HepG2 (cell line): ENCODE results near the gene MYO9A. TPM values are rescaled to one million over a fixed set of nuclear protein-coding genes. Genes with fewer than 3 reads are reported as not detected.

Experiments
- CBX1 ChIP-seq: IDR thresholded peaks from one replicate; pipeline ENCODE4 v1.6.1; 2016; ENCODE audit warnings: antibody characterized with exemption, low read depth
- EED ChIP-seq: sonication (generic); formaldehyde crosslinking; IDR thresholded peaks from 2 replicates; pipeline ENCODE4 v1.5.0; 2020; ENCODE audit warnings: mild to moderate bottlenecking, missing genetic modification reagents
- PCBP1 ChIP-seq: fragments of 200-400 bp; formaldehyde crosslinking; IDR thresholded peaks from 2 replicates; pipeline ENCODE4 v1.6.1; 2017; ENCODE audit warnings: mild to moderate bottlenecking, low read depth, low read length, borderline replicate concordance
- SMARCC2 ChIP-seq: fragments of 450-650 bp; IDR thresholded peaks from 2 replicates; pipeline ENCODE4 v1.6.1; 2017; ENCODE audit warnings: antibody characterized with exemption, mild to moderate bottlenecking
- XRCC5 ChIP-seq: fragments of 200-400 bp; formaldehyde crosslinking; optimal IDR thresholded peaks from 2 replicates; pipeline ENCODE3; 2017; ENCODE audit warnings: mild to moderate bottlenecking, low read length
- YEATS4 ChIP-seq: sonication (generic); formaldehyde crosslinking; IDR thresholded peaks from 2 replicates; pipeline ENCODE4 v1.4.0; 2020; ENCODE audit warnings: missing genetic modification reagents, borderline replicate concordance
- ZFP82 ChIP-seq: sonication (generic); formaldehyde crosslinking; IDR thresholded peaks from 2 replicates; pipeline ENCODE4 v1.5.1; 2020; ENCODE audit warnings: mild to moderate bottlenecking, missing genetic modification reagents, borderline replicate concordance
- ZNF10 ChIP-seq: sonication (generic); formaldehyde crosslinking; IDR thresholded peaks from 2 replicates; pipeline ENCODE4 v1.4.0; 2020; ENCODE audit warnings: mild to moderate bottlenecking, low read depth, missing genetic modification reagents, borderline replicate concordance
- ZNF232 ChIP-seq: sonication (generic); formaldehyde crosslinking; IDR thresholded peaks from 2 replicates; pipeline ENCODE4 v1.4.0; 2020; ENCODE audit warnings: missing genetic modification reagents, borderline replicate concordance
- ZNF274 ChIP-seq: sonication (generic); formaldehyde crosslinking; IDR thresholded peaks from 2 replicates; pipeline ENCODE4 v1.5.1; 2020; ENCODE audit warnings: mild to moderate bottlenecking, missing genetic modification reagents
- ZNF460 ChIP-seq: sonication (generic); formaldehyde crosslinking; IDR thresholded peaks from 2 replicates; pipeline ENCODE4 v1.5.1; 2020; ENCODE audit warnings: missing genetic modification reagents, mild to moderate bottlenecking, borderline replicate concordance
- ZNF724P ChIP-seq: sonication (generic); formaldehyde crosslinking; IDR thresholded peaks from 2 replicates; pipeline ENCODE4 v1.8.0; 2022; ENCODE audit warnings: missing genetic modification reagents, borderline replicate concordance
- polyA plus RNA-seq, 8 experiments: library from polyadenylated mRNA; depleted of rRNA in 3 of 8; stranded (reverse) in 7 of 8; unstranded in 1 of 8; fragments of >200 nt; fragmentation: Illumina TruSeq in 4 of 8; extraction: Trizol in 4 of 8; gene quantifications; 2 replicates each; pipeline versions ENCODE4 v1.2.1 to v1.2.3, GENCODE V29; 2011 to 2016; ENCODE audit warnings: low read depth in 4 of 8, missing spikeins in 1 of 8, mixed read lengths in 1 of 8; ENCODE audit not compliant: insufficient read depth in 1 of 8
- total RNA-seq, 5 experiments: library from RNA; depleted of rRNA; stranded (reverse); fragments of >200 nt; fragmentation: Illumina TruSeq; extraction: Trizol; gene quantifications; 2 replicates each; pipeline ENCODE4 v1.2.3, GENCODE V29; 2016; ENCODE audit warnings: low read depth in 1 of 5
- TF ChIP-seq, protein P1 (sequence below): sonication (generic); formaldehyde crosslinking; IDR thresholded peaks from 2 replicates; pipeline ENCODE4 v1.4.0; 2020; ENCODE audit warnings: missing genetic modification reagents, borderline replicate concordance
- TF ChIP-seq, protein P2 (sequence below): fragments of 450-650 bp; IDR thresholded peaks from 2 replicates; pipeline ENCODE4 v1.6.1; 2017; ENCODE audit warnings: mild to moderate bottlenecking
- TF ChIP-seq, protein P3 (sequence below): IDR thresholded peaks from 2 replicates; pipeline ENCODE4 v1.6.1; 2016; ENCODE audit warnings: missing compliant biosample characterization, missing genetic modification reagents, borderline replicate concordance
- TF ChIP-seq, protein P4 (sequence below): sonication (generic); formaldehyde crosslinking; IDR thresholded peaks from 2 replicates; pipeline ENCODE4 v1.4.0; 2020; ENCODE audit warnings: missing genetic modification reagents
- TF ChIP-seq, protein P5 (sequence below): sonication (generic); formaldehyde crosslinking; IDR thresholded peaks from 2 replicates; pipeline ENCODE4 v1.4.0; 2020; ENCODE audit warnings: mild to moderate bottlenecking, missing genetic modification reagents

MYO9A gene
- total and polyA plus RNA-seq, 2 of the 13 experiments (the other 11 are each of a cell fraction or from before 2014, with no cell fraction given) = 4.8 to 15.3 TPM

DNA sequence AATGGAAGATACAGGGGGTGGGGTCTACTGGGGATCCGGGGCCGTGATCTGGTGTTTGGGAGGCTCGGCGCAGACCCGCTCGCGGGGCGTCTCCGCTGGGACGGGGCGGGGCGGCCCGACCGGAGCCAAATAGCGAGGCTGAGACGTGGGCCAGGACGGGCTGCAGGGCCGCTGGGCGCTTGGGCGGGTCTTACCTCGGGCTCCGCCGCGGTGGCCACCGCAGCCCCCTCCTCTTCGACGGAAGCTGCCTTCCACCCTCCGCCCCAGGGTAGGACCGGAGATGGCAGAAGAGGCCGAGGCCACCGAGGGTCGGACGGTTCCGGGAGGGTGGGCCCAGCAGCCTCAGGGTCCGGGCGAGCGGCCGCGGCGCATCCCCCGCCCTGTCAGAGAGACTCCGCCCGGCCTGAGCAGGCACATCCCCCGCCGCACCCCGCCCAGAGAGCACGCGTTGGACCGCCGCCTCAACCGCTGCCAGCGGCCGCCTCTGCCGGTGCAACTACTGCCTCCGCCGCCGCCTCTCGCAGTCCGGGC is 399 bp downstream of the MYO9A start (continued):
- TF ChIP-seq, protein P1, sequence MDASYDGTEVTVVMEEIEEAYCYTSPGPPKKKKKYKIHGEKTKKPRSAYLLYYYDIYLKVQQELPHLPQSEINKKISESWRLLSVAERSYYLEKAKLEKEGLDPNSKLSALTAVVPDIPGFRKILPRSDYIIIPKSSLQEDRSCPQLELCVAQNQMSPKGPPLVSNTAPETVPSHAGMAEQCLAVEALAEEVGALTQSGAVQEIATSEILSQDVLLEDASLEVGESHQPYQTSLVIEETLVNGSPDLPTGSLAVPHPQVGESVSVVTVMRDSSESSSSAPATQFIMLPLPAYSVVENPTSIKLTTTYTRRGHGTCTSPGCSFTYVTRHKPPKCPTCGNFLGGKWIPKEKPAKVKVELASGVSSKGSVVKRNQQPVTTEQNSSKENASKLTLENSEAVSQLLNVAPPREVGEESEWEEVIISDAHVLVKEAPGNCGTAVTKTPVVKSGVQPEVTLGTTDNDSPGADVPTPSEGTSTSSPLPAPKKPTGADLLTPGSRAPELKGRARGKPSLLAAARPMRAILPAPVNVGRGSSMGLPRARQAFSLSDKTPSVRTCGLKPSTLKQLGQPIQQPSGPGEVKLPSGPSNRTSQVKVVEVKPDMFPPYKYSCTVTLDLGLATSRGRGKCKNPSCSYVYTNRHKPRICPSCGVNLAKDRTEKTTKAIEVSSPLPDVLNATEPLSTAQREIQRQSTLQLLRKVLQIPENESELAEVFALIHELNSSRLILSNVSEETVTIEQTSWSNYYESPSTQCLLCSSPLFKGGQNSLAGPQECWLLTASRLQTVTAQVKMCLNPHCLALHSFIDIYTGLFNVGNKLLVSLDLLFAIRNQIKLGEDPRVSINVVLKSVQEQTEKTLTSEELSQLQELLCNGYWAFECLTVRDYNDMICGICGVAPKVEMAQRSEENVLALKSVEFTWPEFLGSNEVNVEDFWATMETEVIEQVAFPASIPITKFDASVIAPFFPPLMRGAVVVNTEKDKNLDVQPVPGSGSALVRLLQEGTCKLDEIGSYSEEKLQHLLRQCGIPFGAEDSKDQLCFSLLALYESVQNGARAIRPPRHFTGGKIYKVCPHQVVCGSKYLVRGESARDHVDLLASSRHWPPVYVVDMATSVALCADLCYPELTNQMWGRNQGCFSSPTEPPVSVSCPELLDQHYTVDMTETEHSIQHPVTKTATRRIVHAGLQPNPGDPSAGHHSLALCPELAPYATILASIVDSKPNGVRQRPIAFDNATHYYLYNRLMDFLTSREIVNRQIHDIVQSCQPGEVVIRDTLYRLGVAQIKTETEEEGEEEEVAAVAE (CRISPR knock-in tag) = no peak
- no peak for TF ChIP-seq XRCC5
- no peak; the same call in 1 of the 2 replicates for TF ChIP-seq ZNF274 (CRISPR knock-in tag)
- peak; percentile 70; the same call in 1 of the 2 replicates for TF ChIP-seq EED
- no peak for TF ChIP-seq PCBP1
- TF ChIP-seq SMARCC2 = no peak
- no peak for TF ChIP-seq ZFP82 (CRISPR knock-in tag)
- TF ChIP-seq ZNF10 (CRISPR knock-in tag) = no peak
- TF ChIP-seq ZNF460 (CRISPR knock-in tag) = no peak
- no peak for TF ChIP-seq CBX1
- TF ChIP-seq YEATS4 (CRISPR knock-in tag) = peak; percentile 83
- TF ChIP-seq, protein P2, sequence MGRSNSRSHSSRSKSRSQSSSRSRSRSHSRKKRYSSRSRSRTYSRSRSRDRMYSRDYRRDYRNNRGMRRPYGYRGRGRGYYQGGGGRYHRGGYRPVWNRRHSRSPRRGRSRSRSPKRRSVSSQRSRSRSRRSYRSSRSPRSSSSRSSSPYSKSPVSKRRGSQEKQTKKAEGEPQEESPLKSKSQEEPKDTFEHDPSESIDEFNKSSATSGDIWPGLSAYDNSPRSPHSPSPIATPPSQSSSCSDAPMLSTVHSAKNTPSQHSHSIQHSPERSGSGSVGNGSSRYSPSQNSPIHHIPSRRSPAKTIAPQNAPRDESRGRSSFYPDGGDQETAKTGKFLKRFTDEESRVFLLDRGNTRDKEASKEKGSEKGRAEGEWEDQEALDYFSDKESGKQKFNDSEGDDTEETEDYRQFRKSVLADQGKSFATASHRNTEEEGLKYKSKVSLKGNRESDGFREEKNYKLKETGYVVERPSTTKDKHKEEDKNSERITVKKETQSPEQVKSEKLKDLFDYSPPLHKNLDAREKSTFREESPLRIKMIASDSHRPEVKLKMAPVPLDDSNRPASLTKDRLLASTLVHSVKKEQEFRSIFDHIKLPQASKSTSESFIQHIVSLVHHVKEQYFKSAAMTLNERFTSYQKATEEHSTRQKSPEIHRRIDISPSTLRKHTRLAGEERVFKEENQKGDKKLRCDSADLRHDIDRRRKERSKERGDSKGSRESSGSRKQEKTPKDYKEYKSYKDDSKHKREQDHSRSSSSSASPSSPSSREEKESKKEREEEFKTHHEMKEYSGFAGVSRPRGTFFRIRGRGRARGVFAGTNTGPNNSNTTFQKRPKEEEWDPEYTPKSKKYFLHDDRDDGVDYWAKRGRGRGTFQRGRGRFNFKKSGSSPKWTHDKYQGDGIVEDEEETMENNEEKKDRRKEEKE = no peak
- TF ChIP-seq, protein P3, sequence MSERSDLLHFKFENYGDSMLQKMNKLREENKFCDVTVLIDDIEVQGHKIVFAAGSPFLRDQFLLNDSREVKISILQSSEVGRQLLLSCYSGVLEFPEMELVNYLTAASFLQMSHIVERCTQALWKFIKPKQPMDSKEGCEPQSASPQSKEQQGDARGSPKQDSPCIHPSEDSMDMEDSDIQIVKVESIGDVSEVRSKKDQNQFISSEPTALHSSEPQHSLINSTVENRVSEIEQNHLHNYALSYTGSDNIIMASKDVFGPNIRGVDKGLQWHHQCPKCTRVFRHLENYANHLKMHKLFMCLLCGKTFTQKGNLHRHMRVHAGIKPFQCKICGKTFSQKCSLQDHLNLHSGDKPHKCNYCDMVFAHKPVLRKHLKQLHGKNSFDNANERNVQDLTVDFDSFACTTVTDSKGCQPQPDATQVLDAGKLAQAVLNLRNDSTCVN (CRISPR knock-in tag) = no peak
- no peak for TF ChIP-seq ZNF724P (CRISPR knock-in tag)
- no peak for TF ChIP-seq ZNF232 (CRISPR knock-in tag)
- TF ChIP-seq, protein P4, sequence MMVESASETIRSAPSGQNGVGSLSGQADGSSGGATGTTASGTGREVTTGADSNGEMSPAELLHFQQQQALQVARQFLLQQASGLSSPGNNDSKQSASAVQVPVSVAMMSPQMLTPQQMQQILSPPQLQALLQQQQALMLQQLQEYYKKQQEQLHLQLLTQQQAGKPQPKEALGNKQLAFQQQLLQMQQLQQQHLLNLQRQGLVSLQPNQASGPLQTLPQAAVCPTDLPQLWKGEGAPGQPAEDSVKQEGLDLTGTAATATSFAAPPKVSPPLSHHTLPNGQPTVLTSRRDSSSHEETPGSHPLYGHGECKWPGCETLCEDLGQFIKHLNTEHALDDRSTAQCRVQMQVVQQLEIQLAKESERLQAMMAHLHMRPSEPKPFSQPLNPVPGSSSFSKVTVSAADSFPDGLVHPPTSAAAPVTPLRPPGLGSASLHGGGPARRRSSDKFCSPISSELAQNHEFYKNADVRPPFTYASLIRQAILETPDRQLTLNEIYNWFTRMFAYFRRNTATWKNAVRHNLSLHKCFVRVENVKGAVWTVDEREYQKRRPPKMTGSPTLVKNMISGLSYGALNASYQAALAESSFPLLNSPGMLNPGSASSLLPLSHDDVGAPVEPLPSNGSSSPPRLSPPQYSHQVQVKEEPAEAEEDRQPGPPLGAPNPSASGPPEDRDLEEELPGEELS (CRISPR knock-in tag) = no peak; the same call in 1 of the 2 replicates
- TF ChIP-seq, protein P5, sequence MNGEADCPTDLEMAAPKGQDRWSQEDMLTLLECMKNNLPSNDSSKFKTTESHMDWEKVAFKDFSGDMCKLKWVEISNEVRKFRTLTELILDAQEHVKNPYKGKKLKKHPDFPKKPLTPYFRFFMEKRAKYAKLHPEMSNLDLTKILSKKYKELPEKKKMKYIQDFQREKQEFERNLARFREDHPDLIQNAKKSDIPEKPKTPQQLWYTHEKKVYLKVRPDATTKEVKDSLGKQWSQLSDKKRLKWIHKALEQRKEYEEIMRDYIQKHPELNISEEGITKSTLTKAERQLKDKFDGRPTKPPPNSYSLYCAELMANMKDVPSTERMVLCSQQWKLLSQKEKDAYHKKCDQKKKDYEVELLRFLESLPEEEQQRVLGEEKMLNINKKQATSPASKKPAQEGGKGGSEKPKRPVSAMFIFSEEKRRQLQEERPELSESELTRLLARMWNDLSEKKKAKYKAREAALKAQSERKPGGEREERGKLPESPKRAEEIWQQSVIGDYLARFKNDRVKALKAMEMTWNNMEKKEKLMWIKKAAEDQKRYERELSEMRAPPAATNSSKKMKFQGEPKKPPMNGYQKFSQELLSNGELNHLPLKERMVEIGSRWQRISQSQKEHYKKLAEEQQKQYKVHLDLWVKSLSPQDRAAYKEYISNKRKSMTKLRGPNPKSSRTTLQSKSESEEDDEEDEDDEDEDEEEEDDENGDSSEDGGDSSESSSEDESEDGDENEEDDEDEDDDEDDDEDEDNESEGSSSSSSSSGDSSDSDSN = peak; percentile 77
